Type B pancreatic cell (in vitro differentiated cells): Measurements from ENCODE around the gene RYR2. TPM values are rescaled to one million over a fixed set of nuclear protein-coding genes. Genes with fewer than 3 reads are reported as not detected.

ENCODE experiments used
- DNase-seq: peaks from one replicate; pipeline ENCODE4 v3.0.0; 2021; ENCODE audit warnings: mixed read lengths; ENCODE audit not compliant: unreplicated experiment; ENCODE audit errors: extremely low spot score
- H3K27ac Mint-ChIP-seq: 2 replicates; pipeline ENCODE4 v1.8.0; 2021; ENCODE audit warnings: mild to moderate bottlenecking, mixed read lengths
- H3K27me3 Mint-ChIP-seq: 2 replicates; pipeline ENCODE4 v1.8.0; 2021; ENCODE audit warnings: mixed read lengths
- H3K36me3 Mint-ChIP-seq: 2 replicates; pipeline ENCODE4 v1.8.0; 2021; ENCODE audit warnings: mixed read lengths
- H3K4me1 Mint-ChIP-seq: one replicate; pipeline ENCODE4 v1.8.0; 2021; ENCODE audit warnings: mixed read lengths; ENCODE audit not compliant: unreplicated experiment
- H3K4me3 Mint-ChIP-seq: 2 replicates; pipeline ENCODE4 v1.8.0; 2021; ENCODE audit warnings: mild to moderate bottlenecking, mixed read lengths
- H3K9me3 Mint-ChIP-seq: 2 replicates; pipeline ENCODE4 v1.8.0; 2021; ENCODE audit warnings: mixed read lengths
- total RNA-seq: library from RNA; stranded (reverse); gene quantifications from 2 replicates; pipeline ENCODE4 v1.2.1, GENCODE V29; 2021; ENCODE audit warnings: low replicate concordance
- TF ChIP-seq, protein P1 (sequence below): fragments of 200-600 bp; sonication (generic); conservative IDR thresholded peaks from 2 replicates; pipeline ENCODE4 v1.5.0; 2021; ENCODE audit warnings: antibody characterized with exemption, mild to moderate bottlenecking

RYR2 gene
- total RNA-seq, 1 donor from 2014 or later, result 0.58 TPM

GRCh38 chr1:237737448-237737847, 695.5 kb downstream of the RYR2 start:
- H3K4me1 Mint-ChIP-seq, result no peaks in the 10 kb centered on the region
- no peaks in the 10 kb centered on the region for H3K9me3 Mint-ChIP-seq
- TF ChIP-seq, protein P1, sequence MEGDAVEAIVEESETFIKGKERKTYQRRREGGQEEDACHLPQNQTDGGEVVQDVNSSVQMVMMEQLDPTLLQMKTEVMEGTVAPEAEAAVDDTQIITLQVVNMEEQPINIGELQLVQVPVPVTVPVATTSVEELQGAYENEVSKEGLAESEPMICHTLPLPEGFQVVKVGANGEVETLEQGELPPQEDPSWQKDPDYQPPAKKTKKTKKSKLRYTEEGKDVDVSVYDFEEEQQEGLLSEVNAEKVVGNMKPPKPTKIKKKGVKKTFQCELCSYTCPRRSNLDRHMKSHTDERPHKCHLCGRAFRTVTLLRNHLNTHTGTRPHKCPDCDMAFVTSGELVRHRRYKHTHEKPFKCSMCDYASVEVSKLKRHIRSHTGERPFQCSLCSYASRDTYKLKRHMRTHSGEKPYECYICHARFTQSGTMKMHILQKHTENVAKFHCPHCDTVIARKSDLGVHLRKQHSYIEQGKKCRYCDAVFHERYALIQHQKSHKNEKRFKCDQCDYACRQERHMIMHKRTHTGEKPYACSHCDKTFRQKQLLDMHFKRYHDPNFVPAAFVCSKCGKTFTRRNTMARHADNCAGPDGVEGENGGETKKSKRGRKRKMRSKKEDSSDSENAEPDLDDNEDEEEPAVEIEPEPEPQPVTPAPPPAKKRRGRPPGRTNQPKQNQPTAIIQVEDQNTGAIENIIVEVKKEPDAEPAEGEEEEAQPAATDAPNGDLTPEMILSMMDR, result no peak
- peaks cover 3% of the 10 kb centered on the region for H3K27me3 Mint-ChIP-seq
- DNase-seq, result no peak
- H3K4me3 Mint-ChIP-seq, result no peak overlapping the region
- no peak overlapping the region for H3K27ac Mint-ChIP-seq
- H3K36me3 Mint-ChIP-seq, result no peaks in the 10 kb centered on the region

DNA sequence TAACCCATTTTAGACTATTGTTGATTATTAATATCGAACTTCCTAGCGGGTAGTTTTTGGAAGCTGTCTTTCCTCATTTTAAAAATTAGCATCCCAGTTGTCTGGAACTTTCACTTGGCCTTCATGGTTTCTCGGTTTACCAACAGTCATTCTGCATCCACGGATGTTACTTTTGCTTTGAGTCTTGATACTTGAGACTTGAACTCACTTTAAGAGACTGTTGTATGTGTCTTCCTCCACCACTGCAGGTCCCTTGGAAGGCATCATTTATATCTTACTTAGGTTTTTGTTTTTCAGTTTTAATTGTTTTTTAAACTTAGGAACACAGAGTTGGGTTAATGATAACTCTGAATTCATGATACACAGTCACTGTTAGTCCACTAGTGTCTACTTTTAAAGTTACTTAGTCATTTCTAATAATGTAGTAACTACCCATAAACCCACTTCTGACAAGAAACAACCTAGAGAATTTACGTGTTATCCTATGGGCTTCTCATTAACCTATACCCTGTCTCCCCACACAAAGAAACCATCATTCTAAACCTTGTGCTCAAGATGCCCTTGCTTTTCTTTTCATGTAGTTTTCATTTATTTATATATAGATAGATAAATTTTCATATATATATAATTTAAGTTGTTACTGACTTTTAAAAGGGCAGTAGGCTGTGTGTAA, 696.1 kb downstream of the RYR2 start:
- H3K27me3 Mint-ChIP-seq, result peaks cover 3% of the 10 kb centered on the region
- no peaks in the 10 kb centered on the region for H3K36me3 Mint-ChIP-seq
- no peak for DNase-seq
- TF ChIP-seq, protein P1, result no peak
- no peak overlapping the region for H3K27ac Mint-ChIP-seq
- no peaks in the 10 kb centered on the region for H3K4me1 Mint-ChIP-seq
- H3K9me3 Mint-ChIP-seq, result no peaks in the 10 kb centered on the region
- no peak overlapping the region for H3K4me3 Mint-ChIP-seq

- no peaks in the 10 kb centered on the region for H3K4me1 Mint-ChIP-seq
- TF ChIP-seq, protein P1, result no peak
- no peaks in the 10 kb centered on the region for H3K36me3 Mint-ChIP-seq
- H3K9me3 Mint-ChIP-seq, result no peaks in the 10 kb centered on the region
- no peak overlapping the region for H3K4me3 Mint-ChIP-seq
- no peaks in the 10 kb centered on the region for H3K27me3 Mint-ChIP-seq
- H3K27ac Mint-ChIP-seq, result no peak overlapping the region
- DNase-seq, result no peak
Measured at GRCh38 chr1:237740846-237741245, 698.9 kb downstream of the RYR2 start.

DNA sequence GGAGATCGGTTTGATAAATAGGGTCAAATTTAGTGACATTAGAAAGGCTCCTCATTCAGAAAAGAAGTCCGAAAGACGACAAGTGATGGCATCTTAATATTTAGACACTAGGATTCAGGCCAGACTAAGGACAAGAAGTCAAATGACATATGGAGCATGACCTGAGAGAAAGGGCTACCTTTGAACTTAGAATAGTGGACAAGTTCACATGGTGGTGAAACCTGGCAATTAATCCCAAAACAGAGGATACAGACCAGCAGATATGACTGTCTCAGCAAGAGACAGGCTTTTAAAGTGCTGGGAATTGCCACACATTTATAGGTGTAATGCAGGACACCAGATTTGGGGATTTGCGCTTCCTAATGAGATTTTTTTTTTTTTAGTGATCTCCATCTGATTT, 703.6 kb downstream of the RYR2 start:
- H3K36me3 Mint-ChIP-seq, result no peaks in the 10 kb centered on the region
- no peak overlapping the region for H3K4me3 Mint-ChIP-seq
- DNase-seq, result no peak
- peaks cover 4% of the 10 kb centered on the region for H3K4me1 Mint-ChIP-seq
- H3K9me3 Mint-ChIP-seq, result no peaks in the 10 kb centered on the region
- no peaks in the 10 kb centered on the region for H3K27me3 Mint-ChIP-seq
- no peak overlapping the region for H3K27ac Mint-ChIP-seq
- TF ChIP-seq, protein P1, result no peak

- TF ChIP-seq, protein P1, result no peak
- no peaks in the 10 kb centered on the region for H3K9me3 Mint-ChIP-seq
- no peak overlapping the region for H3K4me3 Mint-ChIP-seq
- peaks cover 12% of the 10 kb centered on the region for H3K4me1 Mint-ChIP-seq
- no peaks in the 10 kb centered on the region for H3K36me3 Mint-ChIP-seq
- H3K27ac Mint-ChIP-seq, result no peak overlapping the region
- H3K27me3 Mint-ChIP-seq, result no peaks in the 10 kb centered on the region
- DNase-seq, result no peak
Measured at GRCh38 chr1:237748171-237748960, 706.4 kb downstream of the RYR2 start.
